Heart left ventricle (tissue), 16 donors: ENCODE data around the gene WWOX. TPM values are rescaled to one million over a fixed set of nuclear protein-coding genes. Genes with fewer than 3 reads are reported as not detected.

Experiments used
- ATAC-seq, 4 donors: fragments of 200-7000 bp; cut with Tn5 transposase; one replicate each; pipeline ENCODE4 v1.9.1; 2020 to 2022; ENCODE audit warnings: moderate library complexity in 4 of 4, mild to moderate bottlenecking in 3 of 4, moderate number of reproducible peaks in 1 of 4
- DNase-seq, 5 donors: peaks; one replicate each; pipeline ENCODE4 v3.0.0-alpha.2; 2020
- H3K27ac ChIP-seq, 12 donors: fragments of 200-600 bp; sonication (generic) in 4 of 12; one replicate each; pipeline versions ENCODE4 v1.5.0 to v1.8.0; 2016 to 2022; ENCODE audit warnings: mild to moderate bottlenecking in 2 of 12
- H3K27me3 ChIP-seq, 9 donors: fragments of 200-600 bp; sonication (generic) in 2 of 9; one replicate each; pipeline versions ENCODE4 v1.5.1 to v1.8.0; 2016 to 2022; ENCODE audit warnings: mild to moderate bottlenecking in 3 of 9
- H3K36me3 ChIP-seq, 9 donors: fragments of 200-600 bp; sonication (generic) in 2 of 9; one replicate each; pipeline versions ENCODE4 v1.5.0 to v1.8.0; 2018 to 2022; ENCODE audit warnings: mild to moderate bottlenecking in 2 of 9
- H3K4me1 ChIP-seq, 12 donors: fragments of 200-600 bp; sonication (generic) in 4 of 12; one replicate each; pipeline versions ENCODE4 v1.5.0 to v1.8.0; 2016 to 2022; ENCODE audit warnings: mild to moderate bottlenecking in 3 of 12
- H3K4me3 ChIP-seq, 12 donors: fragments of 200-600 bp; sonication (generic) in 4 of 12; one replicate each; pipeline versions ENCODE4 v1.5.0 to v1.8.0; 2017 to 2022; ENCODE audit warnings: mild to moderate bottlenecking in 9 of 12, moderate library complexity in 4 of 12
- H3K9me3 ChIP-seq, 12 donors: fragments of 200-600 bp; sonication (generic) in 4 of 12; one replicate each; pipeline versions ENCODE4 v1.5.0 to v1.8.0; 2016 to 2022; ENCODE audit warnings: mild to moderate bottlenecking in 1 of 12
- POLR2A ChIP-seq, 2 donors: fragments of 450-650 bp; IDR thresholded peaks; one replicate each; pipeline ENCODE4 v1.6.1; 2017; ENCODE audit warnings: antibody characterized with exemption in 2 of 2, mild to moderate bottlenecking in 2 of 2, moderate library complexity in 2 of 2
- WGBS, 4 donors: extraction: QIAGEN DNeasy Blood & Tissue Kit in 2 of 4; methylation state at CpG; one replicate each; pipeline versions ENCODE4 v1.1.5 to v1.1.7; 2013 to 2018; 5-methylcytosine and 5-hydroxymethylcytosine counted together
- intact Hi-C, 10 donors: fragments of 100-400 bp; cut with DNase I; formaldehyde crosslinking; loops; one replicate each; pipeline versions ENCODE4 v1.11.1 to v1.14.2; 2022
- polyA plus RNA-seq, 2 donors: library from polyadenylated mRNA; stranded (reverse); fragments of 200-250 nt; gene quantifications; one replicate each; pipeline ENCODE4 v1.2.3, GENCODE V29; 2013
- total RNA-seq, 9 donors: library from RNA; depleted of rRNA in 2 of 9; stranded (reverse); fragments of >200 nt in 2 of 9; fragmentation: NEBNext Ultra II Directional in 3 of 9; extraction: Animal tissue kit (Norgen Biotek cat#: 25700) in 3 of 9; gene quantifications; one replicate each; pipeline versions ENCODE4 v1.1.0 to v1.2.4, GENCODE V29; 2016 to 2023
- TF ChIP-seq, protein P1 (sequence below), 12 donors: fragments of 200-600 bp; sonication (generic) in 4 of 12; IDR thresholded peaks; one replicate each; pipeline versions ENCODE4 v1.5.0 to v1.8.0; 2018 to 2022; ENCODE audit warnings: antibody characterized with exemption in 12 of 12, mild to moderate bottlenecking in 5 of 12
- donor health status: ischemic (EF 13 %, LVEDD 7.1; RV severe dilation, severe dysfunction).
- donor health status: healthy with polysubstance abuse.
- donor health status: DM: no; HTN: yes; CAD: no.
- donor health status: DM: no; HTN: no; CAD: no.
- donor health status: ischemic (EF 25% LVEDD 6.9; RV normal size, moderate dysfunction).
- donor health status: ischemic (EF 25% LVEDD 5.7; RV mildly dilated, moderate dysfunction).
- donor health status: healthy.
- donor health status: DM: yes; HTN: yes; CAD: no.
- donor health status: ischemic (EF 35%, LVEDD 5.7; RV mildly dilated, moderate dysfunction).
- donor health status: nonischemic (EF 11% LVEDD 7.7; RV severe dilation, severe dysfunction).
- donor health status: DM: yes; HTN: yes; CAD: no.
- donor health status: PGD.
- donor health status: ischemic (EF 29% LVEDD 5.4; RV normal size, mild dysfunction).
- donor health status: nonischemic (EF 23%, LVEDD 6.1; RV moderate dilation, normal function).

Gene WWOX
- total and polyA plus RNA-seq, 11 donors, result 4.3 to 18.3 (median 9.1) TPM

DNA sequence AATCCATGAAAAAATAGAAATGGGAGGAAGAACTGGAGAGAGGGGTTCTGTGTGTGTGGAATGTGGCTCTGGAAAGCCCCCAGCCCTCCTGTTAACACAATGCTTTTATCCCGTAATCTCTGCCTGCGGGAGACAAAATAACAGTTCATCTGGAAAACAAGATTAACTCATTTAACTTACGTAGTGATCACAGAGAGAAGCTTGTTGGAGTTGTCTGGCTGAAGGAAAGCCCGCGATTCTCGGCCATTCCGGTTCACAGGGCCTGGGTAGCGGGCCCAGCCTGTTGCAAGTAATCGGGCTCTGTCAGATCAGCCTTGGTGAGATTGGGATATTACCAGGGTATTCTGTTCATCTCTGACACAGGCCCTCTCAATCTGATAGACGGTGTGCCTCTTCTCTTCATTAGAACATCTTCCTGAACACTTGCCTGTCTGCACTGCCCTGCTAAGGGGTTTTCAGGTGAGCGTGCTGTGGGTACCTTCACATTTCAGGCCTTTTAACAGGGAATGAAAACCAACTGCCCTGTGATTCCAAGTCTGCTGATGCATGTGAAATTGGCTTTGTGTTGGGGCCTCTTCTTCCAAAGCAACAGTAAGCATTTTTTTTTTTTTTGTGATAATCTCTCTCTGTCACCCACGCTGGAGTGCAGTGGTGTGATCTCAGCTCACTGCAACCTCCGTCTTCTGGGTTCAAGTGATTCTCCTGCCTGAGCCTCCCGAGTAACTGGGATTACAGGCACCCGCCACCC, 609.9 kb downstream of the WWOX start:
- Histone ChIP-seq H3K9me3 (peaks cover 0 to 19% (median 8%) of the 10 kb centered on the region in 12 donors), H3K27ac (no peak overlapping the region), H3K4me1 (no peaks in the 10 kb centered on the region), H3K36me3 (no peaks in the 10 kb centered on the region), H3K27me3 (no peaks in the 10 kb centered on the region), H3K4me3 (no peak overlapping the region)
- WGBS, 4 donors, result 91 to 92% (median 92%) methylated on average over 15 of the region's 15 CpGs
- intact Hi-C loops, result no loop called here
- DNase-seq, result no peak
- no peak for ATAC-seq
- TF ChIP-seq, protein P1, sequence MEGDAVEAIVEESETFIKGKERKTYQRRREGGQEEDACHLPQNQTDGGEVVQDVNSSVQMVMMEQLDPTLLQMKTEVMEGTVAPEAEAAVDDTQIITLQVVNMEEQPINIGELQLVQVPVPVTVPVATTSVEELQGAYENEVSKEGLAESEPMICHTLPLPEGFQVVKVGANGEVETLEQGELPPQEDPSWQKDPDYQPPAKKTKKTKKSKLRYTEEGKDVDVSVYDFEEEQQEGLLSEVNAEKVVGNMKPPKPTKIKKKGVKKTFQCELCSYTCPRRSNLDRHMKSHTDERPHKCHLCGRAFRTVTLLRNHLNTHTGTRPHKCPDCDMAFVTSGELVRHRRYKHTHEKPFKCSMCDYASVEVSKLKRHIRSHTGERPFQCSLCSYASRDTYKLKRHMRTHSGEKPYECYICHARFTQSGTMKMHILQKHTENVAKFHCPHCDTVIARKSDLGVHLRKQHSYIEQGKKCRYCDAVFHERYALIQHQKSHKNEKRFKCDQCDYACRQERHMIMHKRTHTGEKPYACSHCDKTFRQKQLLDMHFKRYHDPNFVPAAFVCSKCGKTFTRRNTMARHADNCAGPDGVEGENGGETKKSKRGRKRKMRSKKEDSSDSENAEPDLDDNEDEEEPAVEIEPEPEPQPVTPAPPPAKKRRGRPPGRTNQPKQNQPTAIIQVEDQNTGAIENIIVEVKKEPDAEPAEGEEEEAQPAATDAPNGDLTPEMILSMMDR (IDR thresholded peaks at IDR 0.05), result no peak
- TF ChIP-seq POLR2A (IDR thresholded peaks at IDR 0.05), result no peak

- no peaks in the 10 kb centered on the region for H3K36me3 ChIP-seq
- H3K4me3 ChIP-seq, result no peak overlapping the region
- H3K4me1 ChIP-seq, result no peaks in the 10 kb centered on the region
- intact Hi-C loops, result no loop called here
- no peaks in the 10 kb centered on the region for H3K27me3 ChIP-seq
- DNase-seq (no peak), ATAC-seq (no peak)
- 68 to 84% (median 81%) methylated on average over 3 of the region's 3 CpGs for WGBS, 4 donors
- H3K27ac ChIP-seq, result no peak overlapping the region
- TF ChIP-seq, protein P1 (IDR thresholded peaks at IDR 0.05), result no peak
- TF ChIP-seq POLR2A (IDR thresholded peaks at IDR 0.05), result no peak
- no peaks in the 10 kb centered on the region for H3K9me3 ChIP-seq
Observed at GRCh38 chr16:78715106-78715505, 615.7 kb downstream of the WWOX start.

GRCh38 chr16:78715673-78716072, 616.2 kb downstream of the WWOX start:
- intact Hi-C loops, result no loop called here
- TF ChIP-seq, protein P1 (IDR thresholded peaks at IDR 0.05), result no peak
- no peak for TF ChIP-seq POLR2A (IDR thresholded peaks at IDR 0.05)
- Histone ChIP-seq H3K36me3 (no peaks in the 10 kb centered on the region), H3K4me3 (no peak overlapping the region), H3K9me3 (no peaks in the 10 kb centered on the region), H3K27me3 (no peaks in the 10 kb centered on the region), H3K27ac (no peak overlapping the region), H3K4me1 (no peaks in the 10 kb centered on the region)
- no peak for DNase-seq
- ATAC-seq, result no peak
- WGBS, 4 donors, result 93 to 97% (median 94%) methylated on average over 4 of the region's 4 CpGs

GRCh38 chr16:78718141-78718540, 618.7 kb downstream of the WWOX start:
- ATAC-seq, result no peak
- Histone ChIP-seq H3K36me3 (no peaks in the 10 kb centered on the region), H3K9me3 (no peaks in the 10 kb centered on the region), H3K27ac (no peak overlapping the region), H3K27me3 (no peaks in the 10 kb centered on the region), H3K4me3 (no peak overlapping the region), H3K4me1 (no peaks in the 10 kb centered on the region)
- DNase-seq, result no peak
- 69 to 78% (median 73%) methylated on average over 2 of the region's 2 CpGs for WGBS, 4 donors
- intact Hi-C loops, result no loop called here
- TF ChIP-seq, protein P1 (IDR thresholded peaks at IDR 0.05), result no peak
- TF ChIP-seq POLR2A (IDR thresholded peaks at IDR 0.05), result no peak
